Measurements from ENCODE around the gene MEG3.

The MEG3 gene

DNA sequence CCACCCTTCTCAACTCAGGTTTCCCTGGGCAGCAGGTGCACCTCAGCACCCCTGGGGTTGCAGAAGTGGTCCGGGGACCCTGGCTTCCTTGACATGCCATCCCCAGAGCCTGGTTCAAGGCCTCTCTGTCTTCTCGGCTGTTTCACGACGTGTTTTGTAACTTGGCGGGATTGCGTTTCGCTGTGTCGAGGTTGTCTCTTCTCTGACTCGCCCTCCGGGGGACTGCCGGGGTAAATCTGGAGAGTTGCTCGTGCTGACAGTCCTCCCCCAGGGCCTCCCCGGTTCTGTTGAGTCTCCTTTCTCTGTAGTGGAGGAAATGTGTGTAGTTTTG lies 25.6 kb downstream of the MEG3 start:
- DNase-seq, result no peak

DNA sequence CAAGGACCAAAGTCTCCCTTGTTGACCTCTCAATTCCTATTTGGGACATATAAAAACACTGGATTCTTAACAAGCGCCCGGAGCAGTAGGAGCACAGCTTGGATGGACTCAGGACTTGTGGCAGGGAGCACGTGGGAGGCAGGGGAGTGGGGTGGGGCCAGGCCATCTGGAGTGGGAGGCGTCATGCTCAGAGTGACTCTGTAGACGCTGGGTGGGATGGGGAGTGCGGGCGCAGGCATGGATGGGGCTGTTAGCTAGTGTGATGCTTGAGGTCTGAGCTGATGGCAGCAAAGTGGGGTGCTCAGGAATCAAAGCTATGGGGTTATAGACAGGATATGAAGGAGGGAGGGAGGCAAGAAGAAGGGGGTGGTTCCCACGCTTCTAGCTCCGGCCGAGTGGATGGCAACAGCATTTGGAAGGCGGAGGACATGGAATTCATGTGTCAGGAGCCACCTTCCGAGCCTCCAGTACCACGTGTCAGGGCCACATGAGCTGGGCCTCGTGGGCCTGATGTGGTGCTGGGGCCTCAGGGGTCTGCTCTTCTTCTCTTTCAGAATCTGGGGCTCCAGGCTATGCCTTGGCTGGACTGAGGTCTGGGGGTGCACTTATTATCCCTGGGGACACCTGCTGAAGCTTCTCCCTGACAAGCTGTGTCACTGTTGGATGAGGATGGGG lies 26.2 kb downstream of the MEG3 start:
- DNase-seq, result no peak

DNA sequence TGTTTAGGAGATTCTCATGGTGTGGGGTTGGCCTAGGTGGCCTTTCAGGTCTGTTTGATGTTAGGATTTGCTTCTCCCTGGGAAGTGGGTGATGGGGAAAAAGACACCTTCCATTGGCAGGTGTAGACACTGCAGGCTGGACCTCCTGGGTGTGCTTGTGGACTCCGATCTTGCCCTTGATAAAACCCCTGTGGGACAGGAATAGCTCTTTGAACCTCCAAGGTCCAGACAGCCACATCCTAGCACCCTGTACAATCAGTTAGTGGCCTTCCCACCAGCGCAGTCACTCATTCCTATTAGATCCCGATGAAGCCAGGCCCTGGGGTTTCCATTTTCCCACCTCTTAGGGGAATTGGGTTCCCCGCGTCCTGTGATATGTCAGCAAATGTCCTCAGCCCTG lies 28.5 kb downstream of the MEG3 start:
- DNase-seq, result no peak

DNA sequence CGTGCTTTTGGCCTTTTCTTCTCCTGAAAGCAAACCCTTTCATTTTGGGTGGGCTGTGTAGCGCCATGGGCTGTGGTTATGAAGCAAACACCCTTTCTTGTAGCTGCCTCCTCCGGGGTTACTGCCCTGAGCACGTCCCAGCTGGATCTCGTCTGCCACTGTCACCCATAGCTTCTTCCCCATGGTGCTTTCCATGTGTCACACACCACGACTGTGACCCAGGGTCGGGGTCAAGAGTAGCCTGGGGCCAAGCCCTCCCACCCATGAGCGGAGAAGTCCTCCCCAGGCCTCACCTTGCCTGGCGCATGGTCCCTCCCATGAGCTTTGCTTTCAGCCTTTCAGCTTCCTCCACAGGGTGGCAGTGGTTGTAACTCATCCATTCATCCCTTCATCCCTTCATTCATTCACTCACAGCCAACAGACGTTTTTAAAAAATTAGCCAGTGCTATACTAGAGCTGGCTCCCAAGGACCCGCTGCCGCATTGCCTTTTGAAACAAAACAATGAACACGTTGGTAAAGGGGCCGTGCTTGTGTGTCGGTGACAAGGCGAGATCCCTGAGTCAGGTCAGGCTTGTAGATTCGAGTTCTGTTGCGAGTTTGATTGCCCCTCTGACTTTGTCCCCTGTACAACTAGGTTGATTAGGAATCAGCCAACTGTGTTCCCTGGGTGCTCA lies 29.5 kb downstream of the MEG3 start:
- no peak for DNase-seq

DNA sequence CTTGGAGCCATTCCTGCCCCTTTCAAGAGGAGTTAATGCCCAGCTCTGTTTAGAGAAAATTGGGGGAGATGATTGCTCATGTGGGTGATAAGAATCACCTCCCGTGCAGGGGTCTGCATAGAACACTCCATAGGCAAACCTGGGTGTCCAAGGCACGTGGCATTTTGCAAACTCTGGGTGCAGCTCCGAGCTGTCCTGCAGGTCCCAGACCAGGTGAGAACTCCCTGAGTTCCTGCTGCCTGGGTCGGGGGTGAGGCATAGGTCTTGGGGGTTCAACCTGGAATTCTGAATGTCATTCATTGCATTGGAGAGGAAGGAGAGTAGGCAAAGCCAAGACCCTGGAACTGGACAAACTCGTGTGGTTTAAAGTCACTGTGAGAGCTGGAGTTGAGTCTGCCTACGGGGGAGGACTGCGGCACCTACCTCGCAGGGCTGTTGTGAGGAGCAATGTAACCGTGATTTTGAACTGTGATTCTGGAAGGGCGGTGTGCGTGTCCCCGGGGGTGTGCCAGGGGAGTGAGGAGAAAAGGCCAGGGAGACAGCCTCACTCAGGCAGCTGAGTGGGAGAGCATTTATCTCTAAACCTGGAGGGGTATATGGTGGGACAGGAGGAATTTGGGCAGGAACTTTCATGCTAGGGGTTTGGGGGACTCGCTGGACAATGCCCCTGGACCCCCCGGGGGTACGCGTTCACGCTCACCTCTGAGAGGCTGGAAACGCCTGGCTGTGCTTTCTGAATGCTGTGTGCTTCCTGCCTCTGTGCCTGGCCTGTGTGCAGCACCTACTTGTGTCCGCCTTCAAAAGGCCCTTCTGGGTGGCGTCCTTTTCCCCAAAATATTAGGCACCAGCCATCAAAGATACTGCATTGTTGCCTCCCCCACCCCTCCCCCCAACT lies 30.4 kb downstream of the MEG3 start:
- no peak for DNase-seq

DNA sequence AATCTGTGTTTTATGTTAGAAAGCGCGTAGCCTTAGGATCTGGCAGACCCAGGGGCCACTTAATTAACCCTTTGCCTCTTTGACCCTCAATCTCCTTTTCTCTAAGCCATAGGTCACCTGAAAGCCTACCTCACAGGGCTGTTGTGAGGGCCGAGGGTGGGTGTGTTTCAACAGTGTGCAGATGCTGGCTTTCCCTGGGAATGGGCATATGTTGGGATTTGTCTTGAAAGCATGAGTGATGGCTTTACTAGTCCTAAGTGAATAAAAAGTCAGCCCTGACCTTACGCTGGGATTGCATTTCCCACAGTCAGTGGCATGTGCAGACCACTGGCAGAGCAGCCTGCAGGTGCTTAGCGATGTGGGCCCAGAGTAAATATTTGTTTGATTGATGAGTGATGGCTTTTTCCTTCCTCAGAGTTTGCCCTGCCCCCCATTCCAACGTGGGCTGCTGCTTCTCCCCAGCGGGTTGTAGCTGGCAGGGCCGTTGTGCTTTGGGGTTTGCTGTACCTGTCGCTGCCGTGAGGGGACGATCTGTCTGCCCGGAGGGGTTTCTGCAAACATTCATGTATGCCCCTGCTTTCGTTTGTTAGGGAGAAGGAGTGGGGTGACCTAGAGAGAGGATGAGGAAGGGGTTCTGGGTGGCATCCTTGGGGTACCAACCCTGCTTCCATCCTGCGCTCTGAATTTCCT lies 31.5 kb downstream of the MEG3 start:
- DNase-seq, result no peak

DNA sequence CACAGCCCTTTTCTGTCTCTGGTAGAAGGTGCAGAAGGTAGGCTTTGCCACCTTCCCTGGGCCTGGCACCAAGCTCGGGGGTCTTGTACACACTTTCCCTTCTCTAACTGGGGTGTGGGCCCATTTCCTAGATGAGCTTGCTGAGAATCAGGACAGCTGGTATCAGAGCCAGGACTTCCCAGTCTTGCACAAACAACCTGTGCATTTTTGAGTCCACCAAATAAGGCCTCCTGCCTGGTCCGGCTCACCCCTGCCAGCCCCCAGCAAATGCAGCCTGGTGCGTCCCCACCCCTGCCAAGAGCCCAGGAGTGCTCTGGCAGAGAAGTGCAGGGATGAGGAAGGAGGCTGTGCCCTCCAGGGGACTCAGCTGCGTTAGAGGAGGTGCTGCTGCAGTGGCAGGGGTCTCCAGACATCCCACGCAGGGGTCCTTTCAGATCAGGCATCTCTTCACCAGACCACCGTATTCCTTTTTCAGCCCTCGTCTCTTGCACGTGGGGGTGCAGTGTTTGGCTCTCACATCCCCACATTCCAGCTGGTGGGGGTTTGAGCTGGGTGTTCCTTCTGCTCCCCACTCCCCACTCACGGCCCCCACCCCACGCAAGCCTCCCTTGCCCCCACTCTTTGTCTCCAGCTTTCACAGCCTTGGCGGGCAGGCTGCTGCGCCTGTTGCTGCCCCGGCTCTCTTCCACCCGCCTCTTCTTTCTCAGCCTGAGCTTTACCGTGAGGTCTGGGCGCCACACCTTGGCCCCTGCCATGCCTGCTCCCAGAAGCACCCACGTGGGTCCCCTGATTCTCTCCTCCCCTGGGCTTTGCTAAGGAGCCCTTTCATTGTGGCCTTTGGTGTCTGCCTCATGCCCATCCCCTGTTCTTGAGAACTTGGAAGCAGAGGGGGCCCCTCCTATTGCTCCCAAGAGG lies 32.3 kb downstream of the MEG3 start:
- DNase-seq, result no peak

DNA sequence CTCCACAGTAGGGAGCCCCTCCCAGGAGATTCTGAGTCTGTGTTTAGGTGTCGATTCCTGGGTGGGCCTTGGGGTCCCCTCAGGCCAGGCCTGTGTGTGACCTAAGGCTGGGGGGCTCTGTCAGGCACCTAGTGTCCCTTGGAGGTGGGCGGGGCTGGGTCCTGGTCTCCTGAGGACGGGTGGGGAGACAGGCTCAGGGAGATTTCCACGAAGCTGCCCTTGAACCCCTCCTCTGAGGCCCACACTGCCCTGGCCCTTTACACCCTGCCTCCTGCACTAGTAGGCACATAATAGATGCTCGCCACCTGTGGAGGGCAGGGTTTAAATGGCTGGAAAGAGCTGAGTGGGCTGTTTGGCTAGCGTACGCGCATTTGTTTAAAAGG lies 32.9 kb downstream of the MEG3 start:
- no peak for DNase-seq

DNA sequence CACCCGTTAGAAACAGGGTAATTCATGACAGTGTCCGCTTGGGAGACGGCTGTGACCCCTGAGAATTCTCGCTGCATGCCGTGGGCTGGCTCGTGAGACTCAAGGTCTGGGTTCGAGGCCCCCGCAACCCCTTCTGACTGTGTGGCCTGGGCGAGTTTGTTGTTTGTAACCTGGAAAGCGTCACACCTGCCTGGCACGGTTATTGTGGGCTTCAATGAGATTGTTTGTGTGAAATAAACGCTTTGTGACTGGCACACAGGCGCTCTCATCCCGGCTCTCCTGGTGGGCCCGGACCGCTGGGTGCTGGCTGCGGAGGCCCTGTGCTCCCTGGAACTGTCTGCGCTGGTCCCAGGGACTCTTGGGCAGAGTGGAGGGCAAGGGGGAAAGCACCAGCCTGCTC lies 33.9 kb downstream of the MEG3 start:
- no peak for DNase-seq

DNA sequence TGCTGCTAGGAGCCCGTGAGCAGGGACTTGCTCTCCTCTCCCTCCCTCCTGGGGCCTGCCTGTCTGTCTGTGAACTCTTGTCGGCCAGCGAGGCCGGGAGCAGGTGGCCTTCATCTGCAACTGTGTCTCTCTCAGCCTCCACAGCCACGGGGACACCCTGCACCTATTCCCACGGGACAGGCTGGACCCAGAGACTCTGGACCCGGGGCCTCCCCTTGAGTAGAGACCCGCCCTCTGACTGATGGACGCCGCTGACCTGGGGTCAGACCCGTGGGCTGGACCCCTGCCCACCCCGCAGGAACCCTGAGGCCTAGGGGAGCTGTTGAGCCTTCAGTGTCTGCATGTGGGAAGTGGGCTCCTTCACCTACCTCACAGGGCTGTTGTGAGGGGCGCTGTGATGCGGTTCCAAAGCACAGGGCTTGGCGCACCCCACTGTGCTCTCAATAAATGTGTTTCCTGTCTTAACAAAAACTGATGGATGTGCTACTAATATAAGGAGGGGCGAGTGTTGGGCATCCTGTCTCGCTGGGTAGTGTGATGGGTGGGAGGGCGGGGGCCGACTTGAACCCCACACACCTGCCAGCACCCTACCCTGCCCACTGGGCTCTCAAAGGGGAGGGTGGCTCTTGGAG lies 34.8 kb downstream of the MEG3 start:
- no peak for DNase-seq

DNA sequence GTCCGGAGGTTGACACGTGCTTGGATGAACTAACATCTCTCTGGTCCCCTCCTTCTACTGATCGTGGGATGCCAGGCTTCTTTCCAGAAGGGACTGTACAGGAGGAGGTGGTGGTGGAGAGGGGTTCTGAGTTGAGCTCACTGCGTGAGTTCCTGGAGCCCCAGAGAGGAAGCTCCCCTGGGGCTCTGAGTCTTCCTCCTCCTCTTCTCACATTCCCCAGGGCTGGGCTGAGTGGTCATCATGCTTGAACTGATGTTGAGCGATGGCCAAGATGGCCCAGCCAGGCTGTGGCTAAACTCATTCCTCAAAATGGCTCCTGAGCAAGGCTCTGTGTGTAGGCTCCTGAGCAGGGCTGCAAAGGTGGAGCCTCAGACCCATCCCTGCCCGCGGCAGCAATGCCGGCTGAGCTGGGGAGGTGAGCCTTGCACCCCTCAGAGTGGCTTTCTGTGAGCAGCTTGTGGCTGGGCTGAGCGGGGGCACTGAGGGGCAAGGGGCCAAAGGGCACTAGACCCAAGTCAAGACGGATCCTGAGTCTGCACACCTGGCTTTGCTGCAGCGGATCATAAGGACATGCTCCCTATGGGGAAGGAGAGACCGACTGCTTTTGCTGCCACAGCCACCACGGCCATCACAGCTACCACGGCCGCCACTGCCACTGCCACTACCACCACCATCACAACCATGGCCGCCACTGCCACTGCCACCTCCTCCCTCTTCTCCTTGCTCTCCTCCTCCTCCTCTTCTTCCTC lies 35.4 kb downstream of the MEG3 start:
- DNase-seq, result no peak

DNA sequence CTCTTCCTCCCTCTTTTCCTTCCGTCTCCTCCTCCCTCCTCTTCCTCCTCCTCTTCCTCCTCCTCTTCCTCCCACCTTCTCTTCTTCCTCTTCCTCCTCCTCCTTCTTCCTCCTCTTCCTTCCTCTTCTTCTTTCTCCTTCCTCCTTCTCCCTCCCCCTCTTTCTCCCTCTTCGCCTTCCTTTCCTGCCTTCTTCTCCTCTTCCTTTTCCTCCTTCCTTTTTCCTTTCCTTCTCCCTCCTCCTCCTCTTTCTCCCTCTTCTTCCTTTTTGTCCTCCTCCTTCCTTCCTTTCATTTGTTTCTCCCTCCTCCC lies 36.0 kb downstream of the MEG3 start:
- no peak for DNase-seq

DNA sequence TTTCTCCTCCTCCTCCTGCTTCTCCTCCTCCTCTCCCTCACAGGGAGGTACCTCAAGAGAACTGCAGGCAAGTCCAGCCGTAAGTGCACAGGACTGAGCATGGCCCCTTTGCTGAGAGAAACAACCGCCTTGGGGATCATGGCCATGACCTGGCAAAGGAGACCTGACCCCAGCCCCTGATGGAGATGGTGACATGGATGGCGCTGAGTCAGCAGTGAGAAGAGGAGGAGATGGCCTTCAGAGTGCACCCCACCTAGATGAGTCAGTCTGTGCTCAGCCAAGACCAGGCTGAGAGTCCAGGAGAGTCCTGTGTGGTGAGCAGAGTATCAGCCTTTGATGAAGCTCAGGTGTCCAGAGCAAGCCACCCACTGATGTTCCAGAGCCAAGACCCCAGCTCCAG lies 36.4 kb downstream of the MEG3 start:
- DNase-seq, result no peak

DNA sequence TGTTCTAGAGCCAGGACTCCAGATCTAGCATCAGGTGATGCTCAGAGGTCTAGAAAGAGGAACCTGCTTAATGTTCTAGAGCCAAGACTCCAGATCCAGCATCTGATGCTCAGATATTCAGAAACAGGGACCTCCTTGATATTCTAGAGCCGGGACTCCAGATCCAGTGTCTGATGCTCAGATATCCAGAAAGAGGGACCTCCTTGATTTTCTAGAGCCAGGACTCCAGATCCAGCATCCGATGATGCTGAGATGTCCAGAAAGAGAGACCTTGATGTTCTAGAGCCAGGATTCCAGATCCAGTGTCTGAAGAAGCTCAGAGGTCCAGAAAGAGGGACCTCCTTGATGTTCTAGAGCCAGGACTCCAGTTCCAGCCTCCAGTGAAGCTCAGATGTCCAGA lies 36.9 kb downstream of the MEG3 start:
- DNase-seq, result no peak

DNA sequence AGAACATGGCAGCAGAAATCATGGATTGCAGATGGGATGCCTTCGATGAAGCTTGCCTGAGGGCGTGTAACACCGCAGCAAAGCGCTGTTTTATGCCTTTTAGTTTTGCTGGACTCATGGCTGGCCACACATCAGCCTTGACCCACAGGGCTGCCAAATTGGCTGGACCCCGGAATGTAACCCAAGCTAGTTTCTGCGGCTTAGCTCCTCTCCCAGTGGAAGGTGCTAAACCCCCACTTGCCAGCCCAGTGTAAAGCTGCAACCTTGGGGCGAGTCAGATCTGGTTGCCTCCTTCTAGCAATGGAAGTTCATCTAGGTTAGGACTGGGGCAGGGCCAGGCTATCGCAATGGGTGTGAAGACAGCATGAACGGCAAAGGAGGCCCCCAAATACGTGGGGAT lies 38.3 kb downstream of the MEG3 start:
- DNase-seq, result no peak

DNA sequence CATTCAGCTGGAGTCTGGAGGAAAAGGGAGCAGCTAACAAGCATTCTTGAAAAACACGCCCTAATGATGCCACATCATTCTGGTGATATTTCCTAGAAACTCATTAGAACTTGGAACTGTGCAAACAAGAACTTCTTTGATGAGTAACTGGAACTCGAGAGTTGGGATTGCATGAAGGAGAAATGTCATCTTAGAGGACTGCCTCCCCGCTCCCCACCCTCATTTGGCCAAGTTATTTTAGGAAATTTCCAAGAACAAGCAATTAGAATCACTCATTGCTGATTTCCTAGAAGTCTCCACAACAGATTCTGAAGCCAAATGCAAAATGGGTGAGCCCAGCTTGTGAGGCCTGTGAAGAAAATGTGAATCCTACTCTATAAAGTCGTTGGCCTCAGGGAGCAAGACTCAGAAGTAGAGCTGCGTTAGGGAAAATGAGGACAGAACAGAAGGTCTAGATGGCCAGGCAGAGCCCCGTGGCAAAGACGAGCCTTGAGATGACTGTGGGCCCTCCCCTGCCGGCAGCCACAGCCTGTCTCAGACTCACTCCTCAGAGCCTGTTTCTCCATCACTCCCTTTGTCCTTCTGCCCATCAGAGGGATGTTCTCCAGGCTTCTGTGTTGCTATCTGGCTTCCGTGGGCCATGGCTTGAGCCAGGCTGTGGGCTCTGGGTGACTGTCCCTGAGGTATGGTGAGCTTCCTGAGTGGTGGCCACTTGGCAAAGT lies 39.2 kb downstream of the MEG3 start:
- DNase-seq, result no peak

DNA sequence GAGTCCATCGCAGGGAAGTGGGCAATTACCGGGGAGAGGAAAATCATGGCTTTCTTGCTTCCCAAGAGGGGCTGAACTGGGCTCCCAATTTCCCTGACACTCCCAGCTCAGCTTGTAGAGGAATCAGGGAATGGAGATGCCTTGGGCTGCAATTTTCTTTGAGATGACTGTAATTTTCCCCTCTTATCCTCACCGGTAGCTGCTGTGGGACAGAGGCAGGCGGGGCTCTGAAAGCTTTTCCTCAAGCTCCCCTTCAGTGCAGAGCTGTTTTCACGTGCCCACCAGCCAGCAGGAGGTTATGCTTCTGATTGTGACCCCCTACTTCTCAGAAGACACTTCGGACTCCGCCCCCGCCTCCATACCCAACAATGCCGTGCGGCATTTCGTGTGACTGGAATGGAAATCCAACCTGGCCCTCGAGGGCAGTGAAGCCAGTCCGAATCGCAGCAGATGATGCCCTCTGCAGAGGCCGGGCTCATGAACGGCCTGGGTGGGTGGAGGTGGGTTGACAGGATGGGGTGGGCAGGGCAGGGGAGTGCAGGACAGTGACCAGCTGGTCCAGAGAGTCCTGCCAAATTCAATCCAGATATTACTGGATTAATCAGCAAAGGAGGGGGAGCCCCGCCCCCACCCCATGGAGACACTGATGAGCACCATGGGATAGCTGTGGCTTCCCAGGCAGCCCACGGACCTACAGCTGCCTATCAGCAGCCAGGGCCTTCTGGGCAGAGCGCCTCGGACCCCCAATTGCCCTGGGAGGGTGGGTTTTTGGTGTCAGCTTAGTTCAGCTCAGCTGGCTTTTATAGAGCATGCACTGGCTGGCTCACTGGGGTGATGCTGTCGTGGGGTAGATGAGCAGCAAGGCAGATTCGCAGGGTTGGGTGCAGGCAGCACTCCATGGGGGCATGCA lies 40.0 kb downstream of the MEG3 start:
- DNase-seq, result no peak

DNA sequence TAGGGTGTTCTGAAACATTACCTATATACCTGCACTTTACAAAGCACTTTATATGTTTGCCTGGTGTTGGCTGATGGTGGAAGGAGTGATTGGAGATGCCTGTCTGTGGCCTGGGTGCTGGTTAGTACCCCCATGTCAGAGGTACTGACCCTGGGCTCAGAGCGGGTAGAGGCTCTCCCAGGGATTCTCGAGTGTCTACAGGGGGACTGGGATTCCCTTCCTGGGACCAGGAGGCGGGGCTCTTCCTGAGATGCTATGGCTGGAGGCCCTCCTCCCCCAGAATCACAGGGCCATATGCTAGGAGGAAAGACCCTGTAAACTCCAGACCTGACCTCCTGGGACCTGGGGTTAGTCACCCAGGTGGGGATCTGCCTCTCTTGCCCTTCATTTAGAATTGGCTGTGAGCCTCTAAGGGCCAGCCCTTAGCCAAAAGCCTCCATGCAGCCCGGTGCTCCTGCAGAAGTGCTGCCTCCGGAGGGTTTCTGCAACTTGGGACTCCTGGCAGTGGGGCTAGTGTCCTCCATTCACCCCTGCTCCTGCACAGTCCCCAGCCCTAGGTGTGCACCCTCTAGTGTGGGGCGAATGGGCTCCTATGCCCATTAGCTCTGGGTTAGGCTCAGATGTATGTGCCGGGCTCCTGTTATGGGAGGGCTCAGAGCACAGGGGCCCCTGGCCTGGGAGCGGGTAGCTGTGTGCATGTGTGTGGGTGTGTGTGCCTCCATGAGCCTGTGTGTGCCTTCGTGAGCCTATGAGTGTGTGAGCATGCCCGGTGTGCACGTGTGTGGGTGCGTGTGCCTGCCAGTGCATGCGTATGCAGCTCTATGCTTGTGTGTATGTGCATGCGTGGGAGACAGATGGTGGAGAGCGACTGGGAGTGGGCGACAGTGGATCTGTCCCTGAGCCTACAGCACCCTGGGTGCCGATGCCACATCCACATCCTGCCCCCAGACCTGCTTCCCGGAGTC lies 41.0 kb downstream of the MEG3 start:
- DNase-seq, result no peak

Data from cerebellar nuclear complex (tissue), 1 donor.